T-helper 17 cell (primary cell): ENCODE data around the gene CTNND2. TPM values are rescaled to one million over a fixed set of nuclear protein-coding genes. Genes with fewer than 3 reads are reported as not detected.

Experiments used
- ATAC-seq: fragments of 150-1000 bp; cut with Tn5 transposase; 2 replicates; pipeline ENCODE4 v1.10.0; 2021; ENCODE audit warnings: mild to moderate bottlenecking, moderate library complexity
- DNase-seq, 3 donors: peaks; one replicate each; pipeline versions ENCODE4 v3.0.0 to v3.0.0-alpha.2; 2020 to 2021
- H3K9me3 ChIP-seq: one replicate; pipeline ENCODE4 v1.7.0; 2013; ENCODE audit warnings: low read length, mild to moderate bottlenecking; ENCODE audit not compliant: control insufficient read depth, poor library complexity, severe bottlenecking
- H3K27ac Mint-ChIP-seq: one replicate; pipeline ENCODE4 v1.8.0; 2022; ENCODE audit warnings: mild to moderate bottlenecking, moderate library complexity, mixed read lengths
- H3K27me3 Mint-ChIP-seq: one replicate; pipeline ENCODE4 v1.8.0; 2022; ENCODE audit warnings: mixed read lengths
- H3K36me3 Mint-ChIP-seq: one replicate; pipeline ENCODE4 v1.8.0; 2022; ENCODE audit warnings: low read depth, mixed read lengths
- H3K4me1 Mint-ChIP-seq: one replicate; pipeline ENCODE4 v1.8.0; 2022; ENCODE audit warnings: mild to moderate bottlenecking, mixed read lengths
- H3K4me3 Mint-ChIP-seq: one replicate; pipeline ENCODE4 v1.8.0; 2022; ENCODE audit warnings: mild to moderate bottlenecking, moderate library complexity, mixed read lengths
- total RNA-seq, 4 donors: library from RNA in 2 of 4; stranded (reverse) in 2 of 4; gene quantifications; one replicate each; pipeline ENCODE4 v1.2.3 and lab custom pipeline; 2022 to 2026

The CTNND2 gene
- total RNA-seq, 2 donors from 2014 or later = 0.94 to 1.6 TPM

GRCh38 chr5:11903121-11903613 is 1.1 kb downstream of the CTNND2 start:
- H3K4me3 Mint-ChIP-seq = peak overlapping the region; percentile 70
- DNase-seq (no peak), ATAC-seq (no peak)
- peaks cover 25% of the 10 kb centered on the region for H3K27me3 Mint-ChIP-seq
- no peaks in the 10 kb centered on the region for H3K9me3 ChIP-seq
- H3K4me1 Mint-ChIP-seq = no peaks in the 10 kb centered on the region
- peaks cover 6% of the 10 kb centered on the region for H3K36me3 Mint-ChIP-seq
- no peak overlapping the region for H3K27ac Mint-ChIP-seq

DNA sequence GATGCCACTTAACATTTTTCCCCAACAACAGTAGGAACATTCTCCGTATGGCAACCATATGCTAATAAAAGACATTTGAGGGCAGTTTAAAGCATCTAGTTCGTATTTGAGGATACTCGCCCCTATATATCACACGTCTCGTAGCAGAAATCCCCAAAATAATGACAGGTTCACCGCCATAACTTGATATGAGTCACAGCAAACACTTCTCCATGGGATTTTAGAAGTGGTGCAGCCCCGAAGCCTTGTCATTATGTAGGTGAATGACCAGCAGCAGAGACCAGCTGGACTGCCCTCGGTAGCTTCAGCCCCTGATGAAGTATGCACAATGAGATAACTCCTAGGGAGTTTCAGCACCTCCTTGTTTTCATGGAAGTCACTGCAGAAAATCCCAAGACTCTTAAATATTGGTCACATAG is 2.0 kb downstream of the CTNND2 start:
- Mint-ChIP-seq H3K27ac (no peak overlapping the region), H3K4me3 (no peak overlapping the region), H3K4me1 (no peaks in the 10 kb centered on the region), H3K27me3 (peaks cover 25% of the 10 kb centered on the region), H3K36me3 (peaks cover 6% of the 10 kb centered on the region)
- no peak for DNase-seq
- no peak for ATAC-seq
- H3K9me3 ChIP-seq = no peaks in the 10 kb centered on the region

- Mint-ChIP-seq H3K4me1 (no peaks in the 10 kb centered on the region), H3K27me3 (peaks cover 17% of the 10 kb centered on the region), H3K36me3 (peaks cover 4% of the 10 kb centered on the region), H3K4me3 (no peak overlapping the region), H3K27ac (no peak overlapping the region)
- ATAC-seq (no peak), DNase-seq (no peak)
- no peaks in the 10 kb centered on the region for H3K9me3 ChIP-seq
These were observed 5.5 kb downstream of the CTNND2 start for GRCh38 chr5:11898787-11899186.

GRCh38 chr5:11897781-11898180 is 6.5 kb downstream of the CTNND2 start:
- Mint-ChIP-seq H3K4me1 (no peaks in the 10 kb centered on the region), H3K36me3 (peaks cover 3% of the 10 kb centered on the region), H3K4me3 (no peak overlapping the region), H3K27me3 (peaks cover 12% of the 10 kb centered on the region), H3K27ac (no peak overlapping the region)
- DNase-seq = no peak
- no peaks in the 10 kb centered on the region for H3K9me3 ChIP-seq
- ATAC-seq = no peak

- no peak for DNase-seq
- Mint-ChIP-seq H3K4me1 (no peaks in the 10 kb centered on the region), H3K27ac (no peak overlapping the region), H3K36me3 (no peaks in the 10 kb centered on the region), H3K4me3 (no peak overlapping the region), H3K27me3 (no peaks in the 10 kb centered on the region)
- ATAC-seq = no peak
- no peaks in the 10 kb centered on the region for H3K9me3 ChIP-seq
These were observed 9.3 kb downstream of the CTNND2 start for GRCh38 chr5:11894992-11895391.

DNA sequence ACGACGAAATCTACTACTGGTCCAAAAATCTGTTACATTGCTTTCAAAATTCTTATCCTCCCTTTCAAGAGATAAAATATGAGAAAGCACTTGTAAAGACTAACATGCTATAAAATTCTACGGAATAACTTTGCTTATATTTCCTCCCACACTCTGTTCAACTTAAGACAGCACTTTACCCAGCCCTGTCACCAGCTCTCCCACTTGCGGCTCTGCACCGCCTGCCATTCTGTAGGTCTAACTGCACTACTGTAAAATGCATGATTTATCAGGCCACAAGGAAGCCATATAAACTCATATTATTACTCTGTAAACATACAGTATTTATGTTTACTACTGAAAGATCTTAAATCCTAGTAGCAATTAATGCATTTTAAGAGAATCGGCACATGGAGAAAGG is 11.4 kb downstream of the CTNND2 start:
- H3K27me3 Mint-ChIP-seq = no peaks in the 10 kb centered on the region
- H3K4me1 Mint-ChIP-seq = no peaks in the 10 kb centered on the region
- no peak for DNase-seq
- H3K9me3 ChIP-seq = no peaks in the 10 kb centered on the region
- no peak overlapping the region for H3K4me3 Mint-ChIP-seq
- no peak overlapping the region for H3K27ac Mint-ChIP-seq
- ATAC-seq = no peak
- H3K36me3 Mint-ChIP-seq = no peaks in the 10 kb centered on the region

GRCh38 chr5:11890777-11891176 is 13.5 kb downstream of the CTNND2 start:
- H3K27me3 Mint-ChIP-seq = no peaks in the 10 kb centered on the region
- DNase-seq = no peak
- no peak overlapping the region for H3K4me3 Mint-ChIP-seq
- H3K9me3 ChIP-seq = no peaks in the 10 kb centered on the region
- no peaks in the 10 kb centered on the region for H3K4me1 Mint-ChIP-seq
- H3K36me3 Mint-ChIP-seq = no peaks in the 10 kb centered on the region
- H3K27ac Mint-ChIP-seq = no peak overlapping the region
- no peak for ATAC-seq

DNA sequence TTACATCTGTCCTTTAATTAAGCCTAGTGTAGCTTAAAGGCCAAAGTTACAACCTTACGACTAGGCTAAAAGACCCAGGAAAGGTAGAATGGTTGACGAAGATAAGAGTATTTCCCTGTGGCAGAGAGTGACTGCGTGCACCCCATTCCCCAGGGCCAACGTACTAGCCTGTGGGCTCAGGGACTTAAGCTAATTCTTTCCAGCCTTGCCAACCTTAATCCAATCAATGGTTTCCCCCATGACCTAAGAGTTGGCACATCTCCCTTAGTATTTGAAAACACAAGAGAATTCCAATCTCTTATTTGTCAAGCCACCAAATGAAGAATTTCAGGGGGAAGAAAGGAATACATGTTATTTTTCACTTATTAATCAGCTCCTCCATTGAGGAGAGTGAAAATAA is 16.0 kb downstream of the CTNND2 start:
- Mint-ChIP-seq H3K4me3 (no peak overlapping the region), H3K27ac (no peak overlapping the region), H3K27me3 (no peaks in the 10 kb centered on the region), H3K36me3 (no peaks in the 10 kb centered on the region), H3K4me1 (no peaks in the 10 kb centered on the region)
- ATAC-seq = no peak
- no peaks in the 10 kb centered on the region for H3K9me3 ChIP-seq
- DNase-seq = no peak

- no peak overlapping the region for H3K4me3 Mint-ChIP-seq
These were observed 25.4 kb downstream of the CTNND2 start for GRCh38 chr5:11878814-11879213.

GRCh38 chr5:11873587-11873986 is 30.7 kb downstream of the CTNND2 start:
- H3K9me3 ChIP-seq = no peaks in the 10 kb centered on the region
- no peak for ATAC-seq
- no peak overlapping the region for H3K27ac Mint-ChIP-seq
- H3K4me3 Mint-ChIP-seq = no peak overlapping the region
- H3K36me3 Mint-ChIP-seq = no peaks in the 10 kb centered on the region
- H3K27me3 Mint-ChIP-seq = no peaks in the 10 kb centered on the region
- DNase-seq = no peak
- no peaks in the 10 kb centered on the region for H3K4me1 Mint-ChIP-seq

More at GRCh38 chr5:11878814-11879213, 25.4 kb downstream of the CTNND2 start:
- Mint-ChIP-seq H3K36me3 (no peaks in the 10 kb centered on the region), H3K4me1 (no peaks in the 10 kb centered on the region), H3K27me3 (no peaks in the 10 kb centered on the region), H3K27ac (no peak overlapping the region)
- DNase-seq (no peak), ATAC-seq (no peak)
- no peaks in the 10 kb centered on the region for H3K9me3 ChIP-seq

DNA sequence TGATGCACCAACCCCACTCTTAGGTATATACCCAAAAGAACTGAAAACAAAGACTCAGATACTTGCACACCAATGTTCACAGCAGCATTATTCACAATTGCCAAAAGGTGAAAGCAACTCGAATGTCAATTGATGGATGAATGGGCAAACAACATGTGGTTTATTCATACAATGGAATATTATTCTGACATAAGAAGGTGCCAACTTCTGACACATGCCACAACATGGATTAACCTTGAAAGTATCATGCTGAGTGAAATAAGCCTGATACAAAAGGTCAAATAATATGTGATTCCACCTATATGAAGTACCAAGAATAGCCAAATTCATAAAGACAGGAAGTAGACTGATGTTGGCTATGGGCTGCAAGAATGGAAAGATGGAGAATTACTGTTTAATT is 35.0 kb downstream of the CTNND2 start:
- Mint-ChIP-seq H3K4me1 (no peaks in the 10 kb centered on the region), H3K27me3 (no peaks in the 10 kb centered on the region), H3K36me3 (no peaks in the 10 kb centered on the region), H3K27ac (no peak overlapping the region), H3K4me3 (no peak overlapping the region)
- ATAC-seq = no peak
- H3K9me3 ChIP-seq = no peaks in the 10 kb centered on the region
- no peak for DNase-seq

GRCh38 chr5:11863911-11864310 is 40.3 kb downstream of the CTNND2 start:
- Mint-ChIP-seq H3K27ac (no peak overlapping the region), H3K36me3 (no peaks in the 10 kb centered on the region), H3K4me1 (no peaks in the 10 kb centered on the region), H3K4me3 (no peak overlapping the region), H3K27me3 (no peaks in the 10 kb centered on the region)
- no peaks in the 10 kb centered on the region for H3K9me3 ChIP-seq
- ATAC-seq = no peak
- no peak for DNase-seq

- no peaks in the 10 kb centered on the region for H3K4me1 Mint-ChIP-seq
- no peak overlapping the region for H3K4me3 Mint-ChIP-seq
- DNase-seq = no peak
- H3K27ac Mint-ChIP-seq = no peak overlapping the region
- H3K27me3 Mint-ChIP-seq = no peaks in the 10 kb centered on the region
- no peaks in the 10 kb centered on the region for H3K9me3 ChIP-seq
- no peak for ATAC-seq
- H3K36me3 Mint-ChIP-seq = no peaks in the 10 kb centered on the region
These were observed 46.9 kb downstream of the CTNND2 start for GRCh38 chr5:11857391-11857790.

GRCh38 chr5:11854936-11855335 is 49.3 kb downstream of the CTNND2 start:
- DNase-seq (no peak), ATAC-seq (no peak)
- H3K27me3 Mint-ChIP-seq = no peaks in the 10 kb centered on the region
- H3K36me3 Mint-ChIP-seq = no peaks in the 10 kb centered on the region
- no peaks in the 10 kb centered on the region for H3K4me1 Mint-ChIP-seq
- no peak overlapping the region for H3K4me3 Mint-ChIP-seq
- no peaks in the 10 kb centered on the region for H3K9me3 ChIP-seq
- no peak overlapping the region for H3K27ac Mint-ChIP-seq
